Skeletal muscle tissue (tissue), 4 donors: ENCODE measurements around the gene OR5K1. TPM values are rescaled to one million over a fixed set of nuclear protein-coding genes. Genes with fewer than 3 reads are reported as not detected.

ENCODE experiments used
- H3K27ac ChIP-seq: one replicate; pipeline ENCODE4 v1.7.0; 2013; ENCODE audit warnings: mild to moderate bottlenecking, low read depth, low read length, inconsistent platforms
- H3K27me3 ChIP-seq, 3 donors: one replicate each; pipeline ENCODE4 v1.7.0; 2013; ENCODE audit warnings: low read length in 3 of 3; ENCODE audit not compliant: control insufficient read depth in 3 of 3, insufficient read depth in 3 of 3
- H3K36me3 ChIP-seq, 3 donors: one replicate each; pipeline ENCODE4 v1.7.0; 2013; ENCODE audit warnings: low read length in 3 of 3; ENCODE audit not compliant: control insufficient read depth in 3 of 3, insufficient read depth in 3 of 3
- H3K4me1 ChIP-seq, 3 donors: one replicate each; pipeline ENCODE4 v1.7.0; 2013; ENCODE audit warnings: low read length in 3 of 3, mild to moderate bottlenecking in 3 of 3; ENCODE audit not compliant: control insufficient read depth in 3 of 3, insufficient read depth in 3 of 3
- H3K4me3 ChIP-seq, 3 donors: one replicate each; pipeline ENCODE4 v1.7.0; 2013; ENCODE audit warnings: low read length in 3 of 3
- H3K9ac ChIP-seq, 3 donors: one replicate each; pipeline ENCODE4 v1.7.0; 2013; ENCODE audit warnings: low read length in 3 of 3, mild to moderate bottlenecking in 3 of 3, moderate library complexity in 2 of 3, low read depth in 1 of 3
- H3K9me3 ChIP-seq, 3 donors: one replicate each; pipeline ENCODE4 v1.7.0; 2013; ENCODE audit warnings: low read length in 3 of 3; ENCODE audit not compliant: control insufficient read depth in 3 of 3
- total RNA-seq: library from RNA; depleted of rRNA; stranded (reverse); fragments of >200 nt; gene quantifications from one replicate; pipeline ENCODE4 v1.2.3, GENCODE V29; 2014
- donor health status: Osteomylitis.

OR5K1 gene
- total RNA-seq, 1 donor from 2014 or later: not detected

GRCh38 chr3:98512576-98512975, 49.6 kb downstream of the OR5K1 start:
- no peaks in the 10 kb centered on the region for H3K27me3 ChIP-seq
- peaks cover 2 to 10% (median 4%) of the 10 kb centered on the region in 3 donors for H3K36me3 ChIP-seq

GRCh38 chr3:98513091-98513511, 50.1 kb downstream of the OR5K1 start:
- Histone ChIP-seq H3K27ac (no peak overlapping the region), H3K36me3 (peaks cover 4 to 10% (median 7%) of the 10 kb centered on the region in 3 donors), H3K9me3 (no peaks in the 10 kb centered on the region), H3K27me3 (no peaks in the 10 kb centered on the region), H3K4me3 (no peak overlapping the region), H3K4me1 (no peaks in the 10 kb centered on the region), H3K9ac (no peak overlapping the region)

More at GRCh38 chr3:98512576-98512975, 49.6 kb downstream of the OR5K1 start:
- Histone ChIP-seq H3K4me1 (no peaks in the 10 kb centered on the region), H3K4me3 (no peak overlapping the region), H3K9me3 (no peaks in the 10 kb centered on the region), H3K9ac (no peak overlapping the region), H3K27ac (no peak overlapping the region)

- no peak overlapping the region for H3K4me3 ChIP-seq
- no peak overlapping the region for H3K9ac ChIP-seq
- peaks cover 4 to 13% (median 10%) of the 10 kb centered on the region in 3 donors for H3K36me3 ChIP-seq
- H3K27ac ChIP-seq: no peak overlapping the region
- H3K27me3 ChIP-seq: no peaks in the 10 kb centered on the region
- H3K4me1 ChIP-seq: no peaks in the 10 kb centered on the region
- no peaks in the 10 kb centered on the region for H3K9me3 ChIP-seq
Observed at GRCh38 chr3:98513736-98514135, 50.7 kb downstream of the OR5K1 start.

GRCh38 chr3:98514948-98515347, 51.9 kb downstream of the OR5K1 start:
- H3K27ac ChIP-seq: no peak overlapping the region
- no peaks in the 10 kb centered on the region for H3K27me3 ChIP-seq
- peaks cover 0 to 8% (median 3%) of the 10 kb centered on the region in 3 donors for H3K4me1 ChIP-seq
- H3K4me3 ChIP-seq: no peak overlapping the region
- H3K9ac ChIP-seq: no peak overlapping the region
- no peaks in the 10 kb centered on the region for H3K9me3 ChIP-seq
- H3K36me3 ChIP-seq: peaks cover 4 to 17% (median 14%) of the 10 kb centered on the region in 3 donors

- H3K36me3 ChIP-seq: peaks cover 4 to 16% (median 15%) of the 10 kb centered on the region in 3 donors
- no peak overlapping the region for H3K9ac ChIP-seq
Observed at GRCh38 chr3:98518816-98519215, 55.8 kb downstream of the OR5K1 start.

GRCh38 chr3:98519351-98519750, 56.4 kb downstream of the OR5K1 start:
- Histone ChIP-seq H3K36me3 (peaks cover 4 to 15% (median 15%) of the 10 kb centered on the region in 3 donors), H3K9ac (no peak overlapping the region), H3K4me3 (no peak overlapping the region), H3K4me1 (peaks cover 4 to 27% (median 13%) of the 10 kb centered on the region in 3 donors), H3K27ac (no peak overlapping the region), H3K9me3 (no peaks in the 10 kb centered on the region), H3K27me3 (no peaks in the 10 kb centered on the region)

More at GRCh38 chr3:98518816-98519215, 55.8 kb downstream of the OR5K1 start:
- Histone ChIP-seq H3K4me1 (peaks cover 4 to 27% (median 13%) of the 10 kb centered on the region in 3 donors), H3K4me3 (no peak overlapping the region), H3K27me3 (no peaks in the 10 kb centered on the region), H3K27ac (no peak overlapping the region), H3K9me3 (no peaks in the 10 kb centered on the region)

GRCh38 chr3:98521897-98522543, 59.0 kb downstream of the OR5K1 start:
- peak overlapping the region; percentile 75 to 92 (median 82) for H3K9ac ChIP-seq
- H3K27ac ChIP-seq: peak overlapping the region; percentile 93
- peaks cover 4 to 27% (median 13%) of the 10 kb centered on the region in 3 donors for H3K4me1 ChIP-seq
- peaks cover 0 to 15% (median 7%) of the 10 kb centered on the region in 3 donors for H3K36me3 ChIP-seq
- no peaks in the 10 kb centered on the region for H3K9me3 ChIP-seq
- peak overlapping the region; percentile 70 to 94 (median 74) for H3K4me3 ChIP-seq
- no peaks in the 10 kb centered on the region for H3K27me3 ChIP-seq

Other genes with a start within 250 kb of the OR5K1 start
- gene OR5H6, start 199.0 kb upstream of the OR5K1 start, total RNA-seq: not detected
- not detected for gene OR5H2, start 180.7 kb upstream of the OR5K1 start, total RNA-seq
- not detected for gene OR5K4, start 109.3 kb upstream of the OR5K1 start, total RNA-seq
- not detected for gene OR5K3, start 72.5 kb upstream of the OR5K1 start, total RNA-seq
- not detected for gene OR5K2, start 34.5 kb downstream of the OR5K1 start, total RNA-seq
- 63.7 TPM for gene CLDND1, start 59.7 kb downstream of the OR5K1 start, total RNA-seq
- gene GPR15, start 68.8 kb downstream of the OR5K1 start, total RNA-seq: not detected
- 13.6 TPM for gene CPOX, start 130.4 kb downstream of the OR5K1 start, total RNA-seq